ENCODE measurements around the gene PFKFB2. TPM values are rescaled to one million over a fixed set of nuclear protein-coding genes. Genes with fewer than 3 reads are reported as not detected.

PFKFB2 gene
- total RNA-seq, 1 donor from 2014 or later, result 63.2 TPM

DNA sequence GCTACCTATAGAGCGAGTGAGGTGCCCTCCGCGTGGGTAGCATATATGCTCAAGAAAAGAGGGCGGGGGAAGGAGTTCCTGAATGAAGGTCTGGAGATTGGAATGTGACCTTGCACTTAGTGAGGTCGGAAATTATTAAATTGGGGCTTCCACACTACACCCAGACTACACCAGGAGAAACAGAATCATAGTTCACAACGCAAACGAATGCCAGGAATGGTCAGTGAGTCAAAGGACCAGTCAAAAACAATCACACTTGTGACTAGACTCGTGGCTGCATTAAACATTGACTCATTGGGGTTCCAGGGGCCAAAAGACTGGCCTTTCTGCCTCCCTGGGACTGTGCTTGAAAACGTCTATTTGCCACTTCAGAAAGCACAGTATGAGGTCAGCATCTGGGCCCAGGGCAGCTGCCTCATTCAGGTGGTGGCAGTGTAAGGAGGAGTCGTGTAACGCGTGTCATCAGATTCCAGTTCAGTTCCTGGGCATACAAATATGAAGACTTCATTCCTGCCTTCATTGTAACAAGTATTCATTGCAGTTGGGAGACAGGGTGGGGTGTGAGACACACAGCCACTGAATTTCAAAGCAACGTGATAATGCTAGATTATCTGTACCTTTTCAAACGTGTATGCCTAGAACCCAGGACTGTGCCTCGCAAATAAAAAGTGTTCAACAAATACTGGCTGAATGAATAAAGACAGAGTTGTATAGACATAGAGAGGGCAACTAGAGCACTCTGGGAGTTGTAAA lies 1.7 kb upstream of the PFKFB2 start, which contains the start of gene YOD1:
Gene YOD1, minus strand, starts transcription at position 18 of the 753 bp plus-strand sequence. CDS start 178 bp downstream, outside the sequence.
- FAIRE-seq (no peak), DNase-seq (ENCODE audit: low read depth) (peak; percentile 92)
- Histone ChIP-seq H3K4me3 (ENCODE audit: low read depth, low read length) (peak within 1 kb of the TSS; percentile 82), H3K36me3 (ENCODE audit: control insufficient read depth, insufficient read depth, low read length) (peaks cover 9% of the 10 kb centered on the region), H3K27me3 (ENCODE audit: control insufficient read depth, insufficient read depth, low read length) (no peaks in the 10 kb centered on the region)
- TF ChIP-seq, protein P1, sequence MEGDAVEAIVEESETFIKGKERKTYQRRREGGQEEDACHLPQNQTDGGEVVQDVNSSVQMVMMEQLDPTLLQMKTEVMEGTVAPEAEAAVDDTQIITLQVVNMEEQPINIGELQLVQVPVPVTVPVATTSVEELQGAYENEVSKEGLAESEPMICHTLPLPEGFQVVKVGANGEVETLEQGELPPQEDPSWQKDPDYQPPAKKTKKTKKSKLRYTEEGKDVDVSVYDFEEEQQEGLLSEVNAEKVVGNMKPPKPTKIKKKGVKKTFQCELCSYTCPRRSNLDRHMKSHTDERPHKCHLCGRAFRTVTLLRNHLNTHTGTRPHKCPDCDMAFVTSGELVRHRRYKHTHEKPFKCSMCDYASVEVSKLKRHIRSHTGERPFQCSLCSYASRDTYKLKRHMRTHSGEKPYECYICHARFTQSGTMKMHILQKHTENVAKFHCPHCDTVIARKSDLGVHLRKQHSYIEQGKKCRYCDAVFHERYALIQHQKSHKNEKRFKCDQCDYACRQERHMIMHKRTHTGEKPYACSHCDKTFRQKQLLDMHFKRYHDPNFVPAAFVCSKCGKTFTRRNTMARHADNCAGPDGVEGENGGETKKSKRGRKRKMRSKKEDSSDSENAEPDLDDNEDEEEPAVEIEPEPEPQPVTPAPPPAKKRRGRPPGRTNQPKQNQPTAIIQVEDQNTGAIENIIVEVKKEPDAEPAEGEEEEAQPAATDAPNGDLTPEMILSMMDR (IDR thresholded peaks at IDR 0.05; ENCODE audit: insufficient read depth, low read length, severe bottlenecking), result no peak

DNA sequence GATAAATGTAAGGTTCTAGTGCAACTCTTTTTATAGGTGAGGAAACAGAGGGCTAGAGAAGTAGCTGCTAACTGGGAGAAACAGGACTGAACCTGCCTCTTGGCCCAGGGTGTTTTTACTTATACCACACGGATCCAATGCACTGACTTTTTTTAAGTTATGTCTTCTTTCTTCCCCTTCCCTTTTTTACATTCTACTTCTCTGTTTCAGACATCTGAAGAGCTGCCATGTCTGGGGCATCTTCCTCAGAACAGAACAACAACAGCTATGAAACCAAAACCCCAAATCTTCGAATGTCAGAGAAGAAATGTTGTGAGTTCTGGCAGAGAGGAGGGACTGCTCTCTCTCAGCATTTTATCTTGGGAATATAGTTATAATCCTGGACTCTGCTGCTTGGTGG lies 1.4 kb downstream of the PFKFB2 start:
- TF ChIP-seq, protein P1 (IDR thresholded peaks at IDR 0.05; ENCODE audit: insufficient read depth, low read length, severe bottlenecking), result no peak
- H3K36me3 ChIP-seq (ENCODE audit: control insufficient read depth, insufficient read depth, low read length), result peaks cover under 1% of the 10 kb centered on the region
- no peak for FAIRE-seq
- no peaks in the 10 kb centered on the region for H3K27me3 ChIP-seq (ENCODE audit: control insufficient read depth, insufficient read depth, low read length)
- no peak overlapping the region for H3K4me3 ChIP-seq (ENCODE audit: low read depth, low read length)
- no peak for DNase-seq (ENCODE audit: low read depth)

DNA sequence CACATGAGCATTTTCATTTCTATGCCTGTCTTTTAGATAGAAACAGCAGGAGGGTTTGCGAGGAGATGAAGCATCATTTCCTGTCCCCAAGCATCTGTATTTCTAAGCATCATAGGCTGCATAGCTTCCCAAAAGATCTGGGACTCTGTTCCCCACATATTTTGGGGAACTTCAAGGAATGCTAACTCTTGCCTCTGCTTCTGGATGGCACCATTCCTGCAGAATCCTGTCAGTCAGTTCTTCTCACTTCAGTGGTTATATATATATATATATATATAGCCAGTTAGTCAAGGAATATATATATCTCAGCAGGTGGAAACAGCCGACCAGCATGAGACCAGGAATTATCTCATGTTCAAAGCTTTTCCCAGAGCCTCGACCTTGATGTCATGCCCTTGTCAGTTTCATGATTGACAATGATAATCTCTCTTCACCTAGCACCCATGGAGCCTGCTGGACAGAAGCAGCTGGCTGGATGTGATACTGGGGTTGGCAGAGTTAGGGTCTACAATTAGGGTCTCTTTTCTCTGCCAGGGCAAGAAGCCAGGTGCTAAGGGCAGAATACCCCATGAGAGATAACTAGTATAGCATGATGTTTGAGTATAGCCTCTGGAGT lies 2.4 kb downstream of the PFKFB2 start:
- Histone ChIP-seq H3K36me3 (ENCODE audit: control insufficient read depth, insufficient read depth, low read length) (peaks cover 4% of the 10 kb centered on the region), H3K4me3 (ENCODE audit: low read depth, low read length) (no peak overlapping the region), H3K27me3 (ENCODE audit: control insufficient read depth, insufficient read depth, low read length) (no peaks in the 10 kb centered on the region)
- DNase-seq (ENCODE audit: low read depth) (no peak), FAIRE-seq (no peak)
- TF ChIP-seq, protein P1 (IDR thresholded peaks at IDR 0.05; ENCODE audit: insufficient read depth, low read length, severe bottlenecking), result no peak

DNA sequence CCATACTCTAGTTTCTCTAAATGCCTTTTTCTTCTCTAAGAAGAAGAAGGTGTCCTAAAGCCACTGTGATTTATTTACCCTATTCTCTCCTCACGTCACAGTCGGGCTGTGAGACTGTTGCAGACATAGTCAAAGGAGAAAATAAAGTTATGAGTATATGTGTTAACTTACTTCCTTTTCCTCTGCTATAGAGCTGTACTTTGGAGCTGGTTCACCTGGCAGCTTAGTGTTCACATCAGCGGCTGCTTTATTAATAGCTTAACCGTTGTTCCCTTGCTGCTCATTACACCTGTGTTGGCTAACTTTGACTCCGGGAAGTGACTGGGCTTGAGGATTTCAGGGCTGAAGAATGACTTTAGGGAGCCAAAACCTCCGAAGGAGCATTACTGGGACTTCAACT lies 3.6 kb downstream of the PFKFB2 start:
- no peak overlapping the region for H3K4me3 ChIP-seq (ENCODE audit: low read depth, low read length)
- DNase-seq (ENCODE audit: low read depth) (no peak), FAIRE-seq (no peak)
- peaks cover 7% of the 10 kb centered on the region for H3K36me3 ChIP-seq (ENCODE audit: control insufficient read depth, insufficient read depth, low read length)
- no peaks in the 10 kb centered on the region for H3K27me3 ChIP-seq (ENCODE audit: control insufficient read depth, insufficient read depth, low read length)
- TF ChIP-seq, protein P1 (IDR thresholded peaks at IDR 0.05; ENCODE audit: insufficient read depth, low read length, severe bottlenecking), result no peak

DNA sequence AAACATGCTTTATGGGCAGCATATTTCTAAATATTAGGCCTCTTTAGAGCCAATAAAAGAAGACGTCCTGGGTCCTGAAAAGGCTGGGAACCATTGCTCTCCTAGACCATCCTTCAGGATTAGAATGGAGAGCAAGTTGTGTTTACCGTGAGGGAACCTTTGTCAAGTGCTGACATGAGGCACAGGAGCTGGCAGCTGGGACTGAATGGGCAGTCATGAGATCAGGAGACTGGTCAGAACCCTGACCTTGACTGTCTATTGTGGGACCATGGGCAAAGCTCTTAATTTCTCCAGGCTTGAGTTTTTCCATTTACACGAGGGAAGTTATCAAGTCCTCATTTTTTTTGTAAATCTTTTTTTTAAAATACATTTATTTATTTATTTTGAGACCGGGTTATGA lies 5.2 kb downstream of the PFKFB2 start:
- FAIRE-seq, result no peak
- Histone ChIP-seq H3K27me3 (ENCODE audit: control insufficient read depth, insufficient read depth, low read length) (no peaks in the 10 kb centered on the region), H3K4me3 (ENCODE audit: low read depth, low read length) (no peak overlapping the region), H3K36me3 (ENCODE audit: control insufficient read depth, insufficient read depth, low read length) (peaks cover 9% of the 10 kb centered on the region)
- no peak for DNase-seq (ENCODE audit: low read depth)
- TF ChIP-seq, protein P1 (IDR thresholded peaks at IDR 0.05; ENCODE audit: insufficient read depth, low read length, severe bottlenecking), result no peak

All from bronchial epithelial cell (primary cell).